ENCODE data around the gene PGRMC1. TPM values are rescaled to one million over a fixed set of nuclear protein-coding genes. Genes with fewer than 3 reads are reported as not detected.
"Not testable (repeated sequence)": the region's sequence is repeated elsewhere in the genome, so short reads cannot be mapped to it uniquely, and the experiment has no call there.

PGRMC1 gene
- total RNA-seq, 4 donors from 2014 or later: 94.0 to 361 (median 121) TPM

GRCh38 chrX:119290476-119290875 lies 54.4 kb downstream of the PGRMC1 start:
- H3K4me1 ChIP-seq: no peaks in the 10 kb centered on the region
- no peak for TF ChIP-seq POLR2A (IDR thresholded peaks at IDR 0.05)
- TF ChIP-seq CTCF (IDR thresholded peaks at IDR 0.05): no peak
- no peak for DNase-seq
- no peaks in the 10 kb centered on the region for H3K9me3 ChIP-seq
- H3K36me3 ChIP-seq: no peaks in the 10 kb centered on the region
- no peaks in the 10 kb centered on the region for H3K27me3 ChIP-seq
- intact Hi-C loops (cut with DNase I; ENCODE audit: low total_unique reads): no loop called here
- no peak overlapping the region for H3K4me3 ChIP-seq
- H3K27ac ChIP-seq: no peak overlapping the region

GRCh38 chrX:119291246-119291645 lies 55.2 kb downstream of the PGRMC1 start:
- DNase-seq; H3K27ac ChIP-seq; intact Hi-C loops (cut with DNase I; ENCODE audit: low total_unique reads); H3K27me3 ChIP-seq; H3K4me1 ChIP-seq; H3K4me3 ChIP-seq; H3K36me3 ChIP-seq; H3K9me3 ChIP-seq: not testable (repeated sequence)

- no peak for DNase-seq
- intact Hi-C loops (cut with DNase I; ENCODE audit: low total_unique reads): no loop called here
- Histone ChIP-seq H3K27me3 (no peaks in the 10 kb centered on the region), H3K4me1 (no peaks in the 10 kb centered on the region), H3K9me3 (no peaks in the 10 kb centered on the region), H3K27ac (no peak overlapping the region), H3K36me3 (no peaks in the 10 kb centered on the region), H3K4me3 (no peak overlapping the region)
- no peak for TF ChIP-seq CTCF (IDR thresholded peaks at IDR 0.05)
- TF ChIP-seq POLR2A (IDR thresholded peaks at IDR 0.05): no peak
Observed at GRCh38 chrX:119292445-119292844, 56.4 kb downstream of the PGRMC1 start.

Other genes with a start within 250 kb of the PGRMC1 start
- gene CT47C1, start 163.3 kb upstream of the PGRMC1 start, total RNA-seq: not detected
- 1 to 10 TPM in 1 of 4 donors, not detected in 3; 6.7 TPM for gene KIAA1210, start 108.5 kb upstream of the PGRMC1 start, total RNA-seq
- gene SLC25A43, start 163.1 kb downstream of the PGRMC1 start, total RNA-seq: 10 to 100 TPM in 3 of 4 donors, 1 to 10 TPM in 1; 9.2 to 33.5 (median 12.5) TPM
- gene SLC25A5, start 232.2 kb downstream of the PGRMC1 start, total RNA-seq: 100 to 1,000 TPM in 3 of 4 donors, 10 to 100 TPM in 1; 98.8 to 213 (median 135) TPM

All from uterus (tissue), 4 donors.